HCT116 (cell line): ENCODE results near the gene DRD3. TPM values are rescaled to one million over a fixed set of nuclear protein-coding genes. Genes with fewer than 3 reads are reported as not detected.

Experiments
- ATAC-seq: fragments of 200-7000 bp; cut with Tn5 transposase; 2 replicates; pipeline ENCODE4 v1.9.1; 2020; ENCODE audit warnings: mild to moderate bottlenecking, moderate library complexity
- BruUV-seq: library from RNA; stranded (reverse); fragments of 400-500 nt; replicated peaks from 2 replicates; lab custom pipeline; 2021; lab: Mats Ljungman, UMichigan
- CTCF ChIA-PET: fragments of 300-600 bp; sonication (Branson Sonifier 250); formaldehyde crosslinking; loops from one replicate; lab custom pipeline; 2021; ENCODE audit warnings: antibody characterized with exemption; lab: Charles Lee
- POLR2A ChIA-PET: fragments of 300-600, 350-600 bp; sonication (Branson Sonifier 250); formaldehyde crosslinking; loops from one replicate; lab custom pipeline; 2021; ENCODE audit warnings: antibody characterized with exemption; lab: Charles Lee
- RAD21 ChIA-PET, 2 experiments: fragments of 300-600 bp; sonication (Branson Sonifier 250); formaldehyde crosslinking; loops; one replicate each; lab custom pipeline; 2023; ENCODE audit warnings: low total read pairs in 2 of 2; ENCODE audit not compliant: uncharacterized antibody in 2 of 2, unreplicated experiment in 2 of 2, low non-redundant PET in 1 of 2; lab: Charles Lee
- DNase-seq: peaks from one replicate; pipeline ENCODE4 v3.0.0-alpha.2; 2010; ENCODE audit warnings: low read depth, low spot score
- H2AFZ ChIP-seq: fragments of 200-600 bp; shearing (Covaris generic), sonication (generic); 2 replicates; pipeline ENCODE4 v1.6.1; 2017; ENCODE audit warnings: low read depth, mixed run types, mixed read lengths, antibody characterized with exemption, low read length; ENCODE audit not compliant: poor library complexity, severe bottlenecking
- H3K27ac ChIP-seq: 2 replicates; pipeline ENCODE4 v1.5.1; 2012; ENCODE audit warnings: low read depth, low read length
- H3K27me3 ChIP-seq: fragments of 200-600 bp; sonication (generic); 2 replicates; pipeline ENCODE4 v1.6.1; 2016; ENCODE audit warnings: mixed run types, low read length, mixed read lengths; ENCODE audit not compliant: insufficient read depth
- H3K36me3 ChIP-seq, 2 experiments: fragments of 200-500 bp in 1 of 2; fragments of 200-600 bp in 1 of 2; sonication (Bioruptor generic) in 1 of 2; sonication (generic) in 1 of 2; 2 replicates each; pipeline versions ENCODE4 v1.5.1 to v1.6.1; 2014 to 2016; ENCODE audit warnings: low read length in 2 of 2, inconsistent platforms in 1 of 2, mixed read lengths in 1 of 2, mixed run types in 1 of 2; ENCODE audit not compliant: insufficient read depth in 2 of 2, control insufficient read depth in 1 of 2
- H3K4me1 ChIP-seq, 2 experiments: fragments of 200-600 bp in 1 of 2; sonication (generic) in 1 of 2; 2 replicates each; pipeline versions ENCODE4 v1.5.1 to v1.6.1; 2012 to 2017; ENCODE audit warnings: low read length in 2 of 2, inconsistent platforms in 1 of 2, mild to moderate bottlenecking in 1 of 2, mixed read lengths in 1 of 2, mixed run types in 1 of 2, moderate library complexity in 1 of 2; ENCODE audit not compliant: insufficient read depth in 2 of 2, control insufficient read depth in 1 of 2
- H3K4me2 ChIP-seq: fragments of 200-600 bp; sonication (generic); 2 replicates; pipeline ENCODE4 v1.6.1; 2017; ENCODE audit warnings: mixed run types, low read length, mixed read lengths
- H3K4me3 ChIP-seq, 2 experiments: fragments of 200-600 bp in 1 of 2; sonication (generic) in 1 of 2; replicated peaks in 1 of 2; 2 replicates each; pipeline ENCODE4 v1.5.1; 2011 to 2016; ENCODE audit warnings: low read length in 2 of 2, control low read depth in 1 of 2, low read depth in 1 of 2, mild to moderate bottlenecking in 1 of 2, mixed read lengths in 1 of 2, mixed run types in 1 of 2
- H3K79me2 ChIP-seq: fragments of 200-600 bp; sonication (generic); 2 replicates; pipeline ENCODE4 v1.6.1; 2017; ENCODE audit warnings: mild to moderate bottlenecking, mixed run types, low read length, moderate library complexity, mixed read lengths; ENCODE audit not compliant: insufficient read depth
- H3K9ac ChIP-seq: fragments of 200-600 bp; sonication (generic); 2 replicates; pipeline ENCODE4 v1.6.1; 2016; ENCODE audit warnings: low read length, mixed read lengths
- H3K9me2 ChIP-seq: fragments of 200-600 bp; sonication (generic), shearing (Covaris generic); 2 replicates; pipeline ENCODE4 v1.6.1; 2017; ENCODE audit warnings: mixed run types, mild to moderate bottlenecking, moderate library complexity; ENCODE audit not compliant: insufficient read depth
- H3K9me3 ChIP-seq, 2 experiments: fragments of 200-500 bp in 1 of 2; fragments of 200-600 bp in 1 of 2; sonication (Bioruptor generic) in 1 of 2; sonication (generic) in 1 of 2; 2 replicates each; pipeline ENCODE4 v1.6.1; 2014 to 2017; ENCODE audit warnings: low read length in 2 of 2, mixed read lengths in 2 of 2, inconsistent platforms in 1 of 2, low read depth in 1 of 2, mild to moderate bottlenecking in 1 of 2, mixed run types in 1 of 2, moderate library complexity in 1 of 2; ENCODE audit not compliant: control insufficient read depth in 1 of 2, insufficient read depth in 1 of 2
- H4K20me1 ChIP-seq: fragments of 200-600 bp; sonication (generic), shearing (Covaris generic); 2 replicates; pipeline ENCODE4 v1.6.1; 2017; ENCODE audit warnings: mixed run types, mild to moderate bottlenecking, moderate library complexity; ENCODE audit not compliant: insufficient read depth
- ATF3 ChIP-seq: IDR thresholded peaks from 2 replicates; pipeline ENCODE4 v1.6.1; 2012
- ELF1 ChIP-seq: IDR thresholded peaks from 2 replicates; pipeline ENCODE4 v1.6.1; 2012; ENCODE audit warnings: low read depth, borderline replicate concordance
- JUND ChIP-seq: IDR thresholded peaks from 2 replicates; pipeline ENCODE4 v1.6.1; 2012
- MAX ChIP-seq: IDR thresholded peaks from 2 replicates; pipeline ENCODE4 v1.6.1; 2012
- POLR2AphosphoS5 ChIP-seq: IDR thresholded peaks from 2 replicates; pipeline ENCODE4 v1.6.1; 2011; ENCODE audit warnings: mild to moderate bottlenecking, low read depth, low read length, moderate library complexity
- RAD21 ChIP-seq: IDR thresholded peaks from 2 replicates; pipeline ENCODE4 v1.6.1; 2012; ENCODE audit warnings: low read depth, mild to moderate bottlenecking
- SIN3A ChIP-seq: IDR thresholded peaks from 2 replicates; pipeline ENCODE4 v1.6.1; 2012; ENCODE audit warnings: low read depth
- TCF7L2 ChIP-seq: IDR thresholded peaks from 2 replicates; pipeline ENCODE4 v1.7.0; 2011; ENCODE audit warnings: borderline replicate concordance, inconsistent platforms; ENCODE audit not compliant: insufficient read depth, insufficient read length; ENCODE audit errors: extremely low read depth
- ZNF274 ChIP-seq: fragments of 200-500 bp; sonication (Bioruptor generic); IDR thresholded peaks from 2 replicates; pipeline ENCODE4 v1.6.1; 2014; ENCODE audit warnings: mild to moderate bottlenecking, low read depth, low read length, inconsistent platforms
- intact Hi-C: fragments of 100-400 bp; cut with micrococcal nuclease; formaldehyde crosslinking; loops from 2 replicates; pipeline ENCODE4 v1.10.0; 2022
- total RNA-seq: library from RNA; stranded (reverse); gene quantifications from one replicate; pipeline ENCODE4 v1.2.1, GENCODE V29; 2021; ENCODE audit not compliant: unreplicated experiment
- TF ChIP-seq, protein P1 (sequence below), 3 experiments: fragments of 200-600 bp in 1 of 3; sonication (generic) in 1 of 3; IDR thresholded peaks in 2 of 3; conservative IDR thresholded peaks in 1 of 3; 2 replicates each; pipeline ENCODE4 v1.5.1; 2012 to 2017; ENCODE audit warnings: low read depth in 2 of 3, low read length in 2 of 3, antibody characterized with exemption in 1 of 3, borderline replicate concordance in 1 of 3, control low read depth in 1 of 3, mild to moderate bottlenecking in 1 of 3, mixed read lengths in 1 of 3, mixed run types in 1 of 3, moderate library complexity in 1 of 3; ENCODE audit not compliant: insufficient read depth in 1 of 3

Gene DRD3
- total RNA-seq, 1 experiment from 2014 or later, result not detected

DNA sequence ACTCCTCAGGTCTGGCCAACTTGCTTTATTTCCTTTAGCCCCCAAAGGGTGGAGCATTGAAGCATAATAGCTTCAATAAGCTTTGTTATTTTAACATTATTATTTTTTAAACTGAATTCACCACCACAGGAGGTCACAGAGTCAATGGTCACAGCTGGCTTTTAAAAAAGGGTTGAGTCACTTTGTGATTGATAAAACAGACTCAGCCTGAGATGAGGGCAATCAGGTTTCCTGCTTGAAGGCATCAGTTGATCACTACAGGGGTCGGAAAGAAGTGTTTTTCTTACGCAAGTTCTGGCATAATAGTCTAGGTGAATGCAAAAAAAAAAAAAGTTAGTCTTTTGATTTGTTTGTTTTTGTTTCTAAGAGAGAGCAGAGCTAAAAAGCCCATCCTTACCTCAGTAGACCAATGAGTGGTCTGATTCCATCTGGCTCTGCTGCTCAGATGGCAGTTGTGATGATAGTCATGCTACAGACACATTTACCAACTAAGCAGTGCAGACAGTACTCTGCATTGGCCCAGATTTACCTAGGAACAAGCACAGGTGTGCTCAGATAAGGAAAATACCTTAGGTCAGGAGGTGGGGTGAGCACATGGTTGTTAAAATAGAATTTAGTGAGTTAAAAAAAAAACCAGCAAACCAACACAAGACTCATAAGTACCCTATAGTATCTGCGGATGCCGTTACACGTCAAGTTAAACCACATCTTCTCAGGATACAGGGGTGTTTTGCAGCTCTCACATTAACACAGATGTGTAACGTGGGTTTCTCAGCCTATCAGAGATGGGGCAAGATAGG is 35.9 kb upstream of the DRD3 start:
- POLR2A ChIA-PET, result no interaction called here
- H3K4me3 ChIP-seq, result no peak overlapping the region

More for the DNA sequence above, 35.9 kb upstream of the DRD3 start:
- Histone ChIP-seq H2AFZ (no peak overlapping the region), H3K27ac (no peak overlapping the region), H3K36me3 (no peaks in the 10 kb centered on the region), H3K4me1 (no peaks in the 10 kb centered on the region), H3K9me2 (no peaks in the 10 kb centered on the region; the same call in 1 of the 2 replicates), H3K79me2 (no peaks in the 10 kb centered on the region), H3K9ac (no peak overlapping the region), H3K27me3 (peaks cover 15% of the 10 kb centered on the region; the same call in 1 of the 2 replicates), H3K9me3 (no peaks in the 10 kb centered on the region), H4K20me1 (no peaks in the 10 kb centered on the region), H3K4me2 (no peak overlapping the region)
- intact Hi-C loops, result no loop called here
- ATAC-seq (no peak), DNase-seq (no peak)
- ChIA-PET CTCF (no interaction called here), RAD21 (no interaction called here)
- TF ChIP-seq SIN3A (no peak), MAX (no peak), JUND (no peak), POLR2AphosphoS5 (no peak), ATF3 (no peak), ZNF274 (no peak), RAD21 (no peak), TCF7L2 (no peak), ELF1 (no peak)
- TF ChIP-seq, protein P1, sequence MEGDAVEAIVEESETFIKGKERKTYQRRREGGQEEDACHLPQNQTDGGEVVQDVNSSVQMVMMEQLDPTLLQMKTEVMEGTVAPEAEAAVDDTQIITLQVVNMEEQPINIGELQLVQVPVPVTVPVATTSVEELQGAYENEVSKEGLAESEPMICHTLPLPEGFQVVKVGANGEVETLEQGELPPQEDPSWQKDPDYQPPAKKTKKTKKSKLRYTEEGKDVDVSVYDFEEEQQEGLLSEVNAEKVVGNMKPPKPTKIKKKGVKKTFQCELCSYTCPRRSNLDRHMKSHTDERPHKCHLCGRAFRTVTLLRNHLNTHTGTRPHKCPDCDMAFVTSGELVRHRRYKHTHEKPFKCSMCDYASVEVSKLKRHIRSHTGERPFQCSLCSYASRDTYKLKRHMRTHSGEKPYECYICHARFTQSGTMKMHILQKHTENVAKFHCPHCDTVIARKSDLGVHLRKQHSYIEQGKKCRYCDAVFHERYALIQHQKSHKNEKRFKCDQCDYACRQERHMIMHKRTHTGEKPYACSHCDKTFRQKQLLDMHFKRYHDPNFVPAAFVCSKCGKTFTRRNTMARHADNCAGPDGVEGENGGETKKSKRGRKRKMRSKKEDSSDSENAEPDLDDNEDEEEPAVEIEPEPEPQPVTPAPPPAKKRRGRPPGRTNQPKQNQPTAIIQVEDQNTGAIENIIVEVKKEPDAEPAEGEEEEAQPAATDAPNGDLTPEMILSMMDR (IDR thresholded peaks at IDR 0.05 in 2 of 3, conservative IDR thresholded peaks at IDR 0.05 in 1 of 3; ENCODE audit: borderline replicate concordance in 1 of 3, insufficient read depth in 1 of 3, low read depth in 2 of 3, low read length in 2 of 3), result no peak
- BruUV-seq, result no TSS peak
